Effector memory CD8-positive, alpha-beta T cell (primary cell): Measurements from ENCODE around the gene OR10J5.
"Not testable (repeated sequence)": the region's sequence is repeated elsewhere in the genome, so short reads cannot be mapped to it uniquely, and the experiment has no call there.

Experiments used
- ATAC-seq: fragments of 150-1000 bp; cut with Tn5 transposase; replicated peaks from 2 replicates; pipeline ENCODE4 v1.10.0; 2021; ENCODE audit warnings: mild to moderate bottlenecking, moderate library complexity
- DNase-seq, 3 experiments: peaks; one replicate each; pipeline ENCODE4 v3.0.0; 2021
- H3K27ac Mint-ChIP-seq, 2 donors: one replicate each; pipeline ENCODE4 v1.8.0; 2022; ENCODE audit warnings: mild to moderate bottlenecking in 2 of 2, mixed read lengths in 2 of 2, moderate library complexity in 2 of 2
- H3K27me3 Mint-ChIP-seq, 2 donors: one replicate each; pipeline ENCODE4 v1.8.0; 2022; ENCODE audit warnings: mixed read lengths in 2 of 2
- H3K36me3 Mint-ChIP-seq: one replicate; pipeline ENCODE4 v1.8.0; 2022; ENCODE audit warnings: mild to moderate bottlenecking, moderate library complexity, mixed read lengths; ENCODE audit not compliant: insufficient read depth
- H3K4me1 Mint-ChIP-seq, 2 donors: one replicate each; pipeline ENCODE4 v1.8.0; 2022; ENCODE audit warnings: low read depth in 2 of 2, mixed read lengths in 2 of 2
- H3K4me3 Mint-ChIP-seq, 2 donors: one replicate each; pipeline ENCODE4 v1.8.0; 2022; ENCODE audit warnings: mild to moderate bottlenecking in 2 of 2, mixed read lengths in 2 of 2, moderate library complexity in 2 of 2
- H3K9me3 Mint-ChIP-seq, 2 donors: one replicate each; pipeline ENCODE4 v1.8.0; 2022; ENCODE audit warnings: mixed read lengths in 2 of 2
- total RNA-seq, 9 experiments: gene quantifications; one replicate each; lab custom pipeline; 2026; lab: John Stamatoyannopoulos, UW

OR10J5 gene, protein sequence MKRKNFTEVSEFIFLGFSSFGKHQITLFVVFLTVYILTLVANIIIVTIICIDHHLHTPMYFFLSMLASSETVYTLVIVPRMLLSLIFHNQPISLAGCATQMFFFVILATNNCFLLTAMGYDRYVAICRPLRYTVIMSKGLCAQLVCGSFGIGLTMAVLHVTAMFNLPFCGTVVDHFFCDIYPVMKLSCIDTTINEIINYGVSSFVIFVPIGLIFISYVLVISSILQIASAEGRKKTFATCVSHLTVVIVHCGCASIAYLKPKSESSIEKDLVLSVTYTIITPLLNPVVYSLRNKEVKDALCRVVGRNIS
- 0 reads per million in 9 experiments for total RNA-seq

- Mint-ChIP-seq H3K4me3 (no peak within 1 kb of the TSS), H3K9me3 (peaks cover 0 to 4% of the 10 kb centered on the region in 2 donors), H3K27me3 (peaks cover 59 to 68% of the 10 kb centered on the region in 2 donors), H3K4me1 (no peaks in the 10 kb centered on the region), H3K36me3 (no peaks in the 10 kb centered on the region), H3K27ac (no peak within 1 kb of the TSS)
- ATAC-seq (no peak), DNase-seq (no peak)
These were observed at the start of gene OR10J5 for GRCh38 chr1:159535907-159536306. Gene OR10J5, minus strand, starts transcription at chr1:159536007. Its CDS starts 0 bp downstream, at chr1:159536007.

- Mint-ChIP-seq H3K27me3 (peaks cover 47 to 57% of the 10 kb centered on the region in 2 donors), H3K36me3 (no peaks in the 10 kb centered on the region), H3K4me3 (no peak overlapping the region), H3K9me3 (no peaks in the 10 kb centered on the region), H3K27ac (no peak overlapping the region), H3K4me1 (no peaks in the 10 kb centered on the region)
- no peak for DNase-seq
- ATAC-seq, result no peak
These were observed 48.7 kb upstream of the OR10J5 start for GRCh38 chr1:159584536-159584935.

GRCh38 chr1:159581422-159581821 is 45.6 kb upstream of the OR10J5 start:
- Mint-ChIP-seq H3K4me1 (no peaks in the 10 kb centered on the region), H3K27me3 (peaks cover 46 to 49% of the 10 kb centered on the region in 2 donors), H3K9me3 (no peaks in the 10 kb centered on the region), H3K4me3 (no peak overlapping the region), H3K36me3 (no peaks in the 10 kb centered on the region), H3K27ac (no peak overlapping the region)
- no peak for ATAC-seq
- DNase-seq, result no peak

- peaks cover 51 to 55% of the 10 kb centered on the region in 2 donors for H3K27me3 Mint-ChIP-seq
- no peak overlapping the region for H3K27ac Mint-ChIP-seq
- H3K4me3 Mint-ChIP-seq, result no peak overlapping the region
- peaks cover 0 to under 1% of the 10 kb centered on the region in 2 donors for H3K9me3 Mint-ChIP-seq
- no peak for DNase-seq
- no peaks in the 10 kb centered on the region for H3K36me3 Mint-ChIP-seq
- no peaks in the 10 kb centered on the region for H3K4me1 Mint-ChIP-seq
- no peak for ATAC-seq
These were observed 44.5 kb upstream of the OR10J5 start for GRCh38 chr1:159580340-159580739.

DNA sequence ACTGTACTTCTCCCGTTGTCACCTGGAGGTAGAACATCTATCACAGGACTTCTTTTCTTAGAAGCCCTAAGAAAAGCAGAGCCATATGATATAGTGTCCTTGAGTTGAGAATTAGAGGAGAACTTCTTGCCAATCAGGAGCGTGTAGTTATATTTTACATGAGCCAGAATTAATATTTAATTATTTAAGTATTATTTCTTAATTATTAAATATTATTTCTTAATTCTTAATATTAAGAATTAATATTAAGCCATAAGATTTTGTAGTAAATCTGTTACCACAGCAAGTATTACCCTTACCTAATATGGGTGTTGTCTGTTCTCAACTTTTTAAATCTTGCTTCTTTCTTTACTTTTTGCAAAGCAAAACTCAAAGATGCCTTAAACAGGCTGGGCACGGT is 41.6 kb upstream of the OR10J5 start:
- peaks cover 45 to 55% of the 10 kb centered on the region in 2 donors for H3K27me3 Mint-ChIP-seq
- H3K27ac Mint-ChIP-seq, result no peak overlapping the region
- peaks cover 0 to 8% of the 10 kb centered on the region in 2 donors for H3K9me3 Mint-ChIP-seq

DNA sequence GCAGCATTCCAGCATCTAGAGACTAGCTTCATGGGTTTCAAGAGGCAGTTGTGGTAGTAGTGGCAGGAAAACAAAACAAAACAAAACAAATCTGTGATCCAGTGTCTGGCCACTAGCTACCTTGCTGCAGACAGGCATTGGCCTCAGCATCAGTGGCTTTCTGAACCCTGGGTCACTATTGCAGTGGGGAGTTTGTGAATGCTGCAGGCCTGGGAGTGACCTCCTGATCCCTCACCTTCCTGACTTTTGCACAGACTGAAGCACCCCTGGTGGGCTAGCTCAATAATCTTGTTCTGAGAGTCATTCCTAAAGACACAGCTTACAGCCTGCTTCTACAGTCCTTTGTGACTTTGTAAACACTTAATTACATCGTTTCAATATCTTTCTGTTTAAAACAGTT is 26.9 kb upstream of the OR10J5 start:
- H3K27me3 Mint-ChIP-seq, result peaks cover 26 to 43% of the 10 kb centered on the region in 2 donors
- no peaks in the 10 kb centered on the region for H3K9me3 Mint-ChIP-seq
- no peak overlapping the region for H3K27ac Mint-ChIP-seq
- no peak overlapping the region for H3K4me3 Mint-ChIP-seq
- no peaks in the 10 kb centered on the region for H3K4me1 Mint-ChIP-seq
- no peaks in the 10 kb centered on the region for H3K36me3 Mint-ChIP-seq
- ATAC-seq, result no peak
- DNase-seq, result no peak

More for the DNA sequence above, 41.6 kb upstream of the OR10J5 start:
- no peak for DNase-seq
- no peaks in the 10 kb centered on the region for H3K36me3 Mint-ChIP-seq
- no peak for ATAC-seq
- no peaks in the 10 kb centered on the region for H3K4me1 Mint-ChIP-seq
- no peak overlapping the region for H3K4me3 Mint-ChIP-seq

- ATAC-seq (no peak), DNase-seq (no peak)
- no peak overlapping the region for H3K27ac Mint-ChIP-seq
- no peaks in the 10 kb centered on the region for H3K9me3 Mint-ChIP-seq
- no peak overlapping the region for H3K4me3 Mint-ChIP-seq
- no peaks in the 10 kb centered on the region for H3K36me3 Mint-ChIP-seq
- no peaks in the 10 kb centered on the region for H3K4me1 Mint-ChIP-seq
- peaks cover 32 to 53% of the 10 kb centered on the region in 2 donors for H3K27me3 Mint-ChIP-seq
These were observed 25.7 kb upstream of the OR10J5 start for GRCh38 chr1:159561497-159561896.

DNA sequence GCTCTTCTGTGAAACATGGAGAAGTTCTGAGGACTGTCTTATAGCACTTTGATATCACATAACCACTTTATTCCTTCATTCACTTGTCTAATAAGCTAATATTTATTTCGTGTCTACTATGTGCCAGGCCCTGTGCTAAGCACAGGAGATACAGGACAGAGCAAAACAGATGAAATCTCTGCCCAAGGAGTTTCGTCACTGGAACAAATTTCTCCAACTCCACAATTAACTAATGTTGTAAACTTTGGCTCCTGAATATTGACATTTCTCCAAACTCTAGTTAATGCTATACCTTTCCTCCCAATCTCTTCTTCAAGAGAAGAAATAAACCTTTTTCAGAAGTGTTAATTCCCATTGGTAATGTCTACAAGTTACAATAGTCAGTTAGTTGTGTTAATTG is 24.8 kb upstream of the OR10J5 start:
- Mint-ChIP-seq H3K27me3 (peaks cover 24 to 44% of the 10 kb centered on the region in 2 donors), H3K4me1 (no peaks in the 10 kb centered on the region), H3K4me3 (no peak overlapping the region), H3K36me3 (no peaks in the 10 kb centered on the region), H3K27ac (no peak overlapping the region), H3K9me3 (no peaks in the 10 kb centered on the region)
- DNase-seq (no peak), ATAC-seq (no peak)

- peaks cover 27 to 39% of the 10 kb centered on the region in 2 donors for H3K27me3 Mint-ChIP-seq
- no peaks in the 10 kb centered on the region for H3K36me3 Mint-ChIP-seq
- H3K4me1 Mint-ChIP-seq, result no peaks in the 10 kb centered on the region
- H3K9me3 Mint-ChIP-seq, result no peaks in the 10 kb centered on the region
- DNase-seq, result no peak
- H3K27ac Mint-ChIP-seq, result no peak overlapping the region
- no peak for ATAC-seq
- no peak overlapping the region for H3K4me3 Mint-ChIP-seq
These were observed 21.1 kb upstream of the OR10J5 start for GRCh38 chr1:159556931-159557369.

DNA sequence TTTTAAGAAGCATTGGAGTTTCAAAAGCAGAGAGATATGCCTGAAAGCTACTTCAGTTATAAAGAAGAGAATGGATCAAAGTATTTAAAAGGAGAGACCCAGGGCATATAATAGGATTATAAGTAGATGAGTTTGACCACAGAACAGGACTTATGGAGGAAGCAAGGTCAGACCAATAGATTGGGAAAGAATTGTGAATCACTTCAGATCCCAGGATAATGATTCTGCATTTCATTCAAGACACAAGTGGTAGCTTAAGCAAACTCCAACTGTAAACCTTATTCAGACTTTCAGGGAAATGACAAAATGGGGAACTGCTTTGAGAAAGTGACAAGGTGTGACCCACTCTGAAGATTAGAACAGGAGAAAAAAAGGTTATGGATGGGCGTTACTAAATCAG is 18.9 kb upstream of the OR10J5 start:
- DNase-seq (no peak), ATAC-seq (no peak)
- no peak overlapping the region for H3K27ac Mint-ChIP-seq
- no peaks in the 10 kb centered on the region for H3K9me3 Mint-ChIP-seq
- H3K36me3 Mint-ChIP-seq, result no peaks in the 10 kb centered on the region
- peaks cover 45 to 53% of the 10 kb centered on the region in 2 donors for H3K27me3 Mint-ChIP-seq
- no peaks in the 10 kb centered on the region for H3K4me1 Mint-ChIP-seq
- H3K4me3 Mint-ChIP-seq, result no peak overlapping the region

- Mint-ChIP-seq H3K9me3 (no peaks in the 10 kb centered on the region), H3K4me3 (no peak overlapping the region), H3K36me3 (no peaks in the 10 kb centered on the region), H3K4me1 (no peaks in the 10 kb centered on the region), H3K27ac (no peak overlapping the region), H3K27me3 (peaks cover 50 to 53% of the 10 kb centered on the region in 2 donors)
- DNase-seq, result no peak
- ATAC-seq, result no peak
These were observed 18.5 kb upstream of the OR10J5 start for GRCh38 chr1:159554261-159554660.

- no peaks in the 10 kb centered on the region for H3K9me3 Mint-ChIP-seq
These were observed 12.3 kb upstream of the OR10J5 start for GRCh38 chr1:159548126-159548525.

GRCh38 chr1:159532922-159533321 is 2.9 kb downstream of the OR10J5 start:
- no peaks in the 10 kb centered on the region for H3K36me3 Mint-ChIP-seq
- H3K4me1 Mint-ChIP-seq, result no peaks in the 10 kb centered on the region
- no peak for ATAC-seq
- H3K27me3 Mint-ChIP-seq, result peaks cover 39 to 59% of the 10 kb centered on the region in 2 donors
- no peak overlapping the region for H3K27ac Mint-ChIP-seq
- peaks cover 0 to under 1% of the 10 kb centered on the region in 2 donors for H3K9me3 Mint-ChIP-seq
- DNase-seq, result no peak
- H3K4me3 Mint-ChIP-seq, result no peak overlapping the region

More at GRCh38 chr1:159548126-159548525, 12.3 kb upstream of the OR10J5 start:
- H3K4me1 Mint-ChIP-seq, result no peaks in the 10 kb centered on the region
- ATAC-seq (no peak), DNase-seq (no peak)
- H3K36me3 Mint-ChIP-seq, result no peaks in the 10 kb centered on the region
- H3K27me3 Mint-ChIP-seq, result peaks cover 55 to 58% of the 10 kb centered on the region in 2 donors
- H3K27ac Mint-ChIP-seq, result no peak overlapping the region
- no peak overlapping the region for H3K4me3 Mint-ChIP-seq

- not testable (repeated sequence) for DNase-seq, H3K27ac Mint-ChIP-seq, H3K4me1 Mint-ChIP-seq, H3K9me3 Mint-ChIP-seq, H3K36me3 Mint-ChIP-seq, H3K4me3 Mint-ChIP-seq, ATAC-seq
- peaks cover 0 to 48% of the 10 kb centered on the region in 2 donors for H3K27me3 Mint-ChIP-seq
These were observed 11.0 kb downstream of the OR10J5 start for GRCh38 chr1:159524792-159525191.
